Measurements from ENCODE around the gene PXDN.

The PXDN gene

GRCh38 chr2:1635823-1636222, 108.5 kb downstream of the PXDN start (continued):
- TF ChIP-seq ZNF639 (tag by site-specific recombination; IDR thresholded peaks at IDR 0.05) (no peak), ZBTB10 (tag by site-specific recombination; IDR thresholded peaks at IDR 0.05) (no peak)

- ChIA-PET POLR2A (no interaction called here), CTCF (interaction anchor here (0.7 kb wide), 1 partner anchor 20 kb away, joined by 3 read pairs; no protein-coding TSS in a partner anchor)
- no peak for TF ChIP-seq PRDM4 (tag by site-specific recombination; IDR thresholded peaks at IDR 0.05)
- TF ChIP-seq ZNF138 (tag by site-specific recombination; IDR thresholded peaks at IDR 0.05; ENCODE audit: borderline replicate concordance), result no peak
- TF ChIP-seq ZSCAN16 (tag by site-specific recombination; IDR thresholded peaks at IDR 0.05), result no peak
- no peak for TF ChIP-seq ZNF792 (tag by site-specific recombination; IDR thresholded peaks at IDR 0.05)
- no peak for TF ChIP-seq ZNF26 (tag by site-specific recombination; IDR thresholded peaks at IDR 0.05)
- TF ChIP-seq ZNF555 (tag by site-specific recombination; conservative IDR thresholded peaks at IDR 0.05), result no peak
- TF ChIP-seq ZNF473 (tag by site-specific recombination; IDR thresholded peaks at IDR 0.05), result no peak
- no peak for TF ChIP-seq ZNF645 (tag by site-specific recombination; IDR thresholded peaks at IDR 0.05)
- TF ChIP-seq RBAK (tag by site-specific recombination; IDR thresholded peaks at IDR 0.05), result no peak
- Histone ChIP-seq H3K27ac (ENCODE audit: extremely low read depth, low read depth, low read length) (no peak overlapping the region), H3K9me3 (ENCODE audit: control insufficient read depth, insufficient read depth, low read depth, low read length) (no peaks in the 10 kb centered on the region), H3K36me3 (ENCODE audit: control insufficient read depth in 2 of 2, insufficient read depth in 1 of 2, low read length in 2 of 2) (peaks cover 0 to 71% of the 10 kb centered on the region in 2 experiments; a peak in 1 of 3 replicates), H3K4me3 (ENCODE audit: low read depth, low read length) (no peak overlapping the region), H3K4me1 (ENCODE audit: control insufficient read depth, insufficient read depth, low read length) (no peaks in the 10 kb centered on the region; the same call in 1 of the 2 replicates)
These were observed 109.5 kb downstream of the PXDN start for GRCh38 chr2:1634681-1635341.

GRCh38 chr2:1633936-1634587, 110.3 kb downstream of the PXDN start:
- Histone ChIP-seq H3K36me3 (ENCODE audit: control insufficient read depth in 2 of 2, insufficient read depth in 1 of 2, low read length in 2 of 2) (peaks cover 0 to 66% of the 10 kb centered on the region in 2 experiments; a peak in 1 of 3 replicates), H3K27ac (ENCODE audit: extremely low read depth, low read depth, low read length) (no peak overlapping the region), H3K9me3 (ENCODE audit: control insufficient read depth, insufficient read depth, low read depth, low read length) (no peaks in the 10 kb centered on the region), H3K4me1 (ENCODE audit: control insufficient read depth, insufficient read depth, low read length) (no peaks in the 10 kb centered on the region; the same call in 1 of the 2 replicates), H3K4me3 (ENCODE audit: low read depth, low read length) (no peak overlapping the region)
- no peak for TF ChIP-seq ZNF660 (tag by site-specific recombination; IDR thresholded peaks at IDR 0.05)
- no peak for TF ChIP-seq ZNF174 (tag by site-specific recombination; IDR thresholded peaks at IDR 0.05)
- CTCF ChIA-PET, result interaction anchor here (0.6 to 0.7 kb wide), 2 partner anchors 13 to 19 kb away, joined by 3 read pairs; no protein-coding TSS in a partner anchor
- POLR2A ChIA-PET, result no interaction called here

Data from HEK293 (cell line).